ENCODE data around the gene ACVR1. TPM values are rescaled to one million over a fixed set of nuclear protein-coding genes. Genes with fewer than 3 reads are reported as not detected.

The ACVR1 gene
- total and polyA plus RNA-seq, 2 donors = 3.0 to 8.0 TPM

DNA sequence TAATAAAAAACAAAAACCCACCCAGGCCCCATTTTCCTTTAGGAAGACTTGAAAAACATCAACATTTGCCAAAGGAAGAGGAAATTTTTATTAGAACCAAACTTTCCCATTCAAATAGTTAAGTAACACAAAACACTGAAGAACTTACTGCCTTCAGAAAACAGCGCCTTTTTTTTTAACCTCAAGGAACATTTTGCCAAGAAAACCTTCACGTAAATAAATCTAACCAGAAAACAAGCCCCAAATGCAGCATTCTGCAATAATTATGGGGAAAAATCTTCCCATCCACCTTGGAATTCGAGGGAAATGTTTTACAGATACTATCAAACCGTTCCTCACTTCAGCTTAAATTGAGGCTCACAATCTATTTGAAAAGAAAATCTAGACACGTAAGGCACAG, 56.4 kb downstream of the ACVR1 start:
- H3K9me3 ChIP-seq (ENCODE audit: control insufficient read depth in 2 of 2, insufficient read depth in 1 of 2, low read length in 1 of 2) = no peaks in the 10 kb centered on the region
- H3K4me3 ChIP-seq (ENCODE audit: low read length in 2 of 2) = no peak overlapping the region
- WGBS = 95% methylated on average over 5 of the region's 5 CpGs
- no peak for DNase-seq (ENCODE audit: low read depth in 6 of 9, low spot score in 9 of 9)
- no peaks in the 10 kb centered on the region for H3K27me3 ChIP-seq (ENCODE audit: control insufficient read depth in 2 of 2, insufficient read depth in 1 of 2, low read length in 1 of 2)
- no peaks in the 10 kb centered on the region for H3K4me1 ChIP-seq (ENCODE audit: control insufficient read depth in 2 of 2, insufficient read depth in 2 of 2, low read length in 2 of 2)
- H3K36me3 ChIP-seq (ENCODE audit: control insufficient read depth in 2 of 2, insufficient read depth in 2 of 2, low read length in 1 of 2) = peaks cover 0 to 10% of the 10 kb centered on the region in 2 donors
- H3K27ac ChIP-seq (ENCODE audit: low read depth in 1 of 2, low read length in 1 of 2) = no peak overlapping the region

DNA sequence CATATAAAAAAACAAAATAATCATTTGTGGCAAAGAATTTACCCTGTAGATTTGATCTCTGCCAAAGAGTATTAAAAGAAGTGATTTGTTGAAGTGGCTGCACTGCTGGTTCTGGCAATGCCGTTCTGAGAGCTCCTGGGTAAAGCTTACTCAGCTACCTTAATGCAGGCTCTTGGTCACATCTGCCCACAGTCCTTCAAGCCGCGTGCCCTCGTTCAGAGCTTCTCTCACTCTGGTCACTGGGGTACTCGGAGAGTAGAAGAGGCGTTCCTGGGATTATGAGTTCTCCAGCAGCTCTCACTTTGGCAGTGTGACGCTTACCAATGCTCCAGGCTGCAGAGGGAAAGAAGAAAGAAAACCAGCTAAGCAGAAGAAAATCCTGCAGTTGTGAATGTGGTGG, 57.9 kb downstream of the ACVR1 start:
- no peak overlapping the region for H3K4me3 ChIP-seq (ENCODE audit: low read length in 2 of 2)
- 97% methylated on average over 7 of the region's 7 CpGs for WGBS
- DNase-seq (ENCODE audit: low read depth in 6 of 9, low spot score in 9 of 9) = no peak
- peaks cover 0 to 10% of the 10 kb centered on the region in 2 donors for H3K36me3 ChIP-seq (ENCODE audit: control insufficient read depth in 2 of 2, insufficient read depth in 2 of 2, low read length in 1 of 2)
- H3K27me3 ChIP-seq (ENCODE audit: control insufficient read depth in 2 of 2, insufficient read depth in 1 of 2, low read length in 1 of 2) = no peaks in the 10 kb centered on the region
- H3K27ac ChIP-seq (ENCODE audit: low read depth in 1 of 2, low read length in 1 of 2) = no peak overlapping the region
- H3K9me3 ChIP-seq (ENCODE audit: control insufficient read depth in 2 of 2, insufficient read depth in 1 of 2, low read length in 1 of 2) = no peaks in the 10 kb centered on the region
- no peaks in the 10 kb centered on the region for H3K4me1 ChIP-seq (ENCODE audit: control insufficient read depth in 2 of 2, insufficient read depth in 2 of 2, low read length in 2 of 2)

DNA sequence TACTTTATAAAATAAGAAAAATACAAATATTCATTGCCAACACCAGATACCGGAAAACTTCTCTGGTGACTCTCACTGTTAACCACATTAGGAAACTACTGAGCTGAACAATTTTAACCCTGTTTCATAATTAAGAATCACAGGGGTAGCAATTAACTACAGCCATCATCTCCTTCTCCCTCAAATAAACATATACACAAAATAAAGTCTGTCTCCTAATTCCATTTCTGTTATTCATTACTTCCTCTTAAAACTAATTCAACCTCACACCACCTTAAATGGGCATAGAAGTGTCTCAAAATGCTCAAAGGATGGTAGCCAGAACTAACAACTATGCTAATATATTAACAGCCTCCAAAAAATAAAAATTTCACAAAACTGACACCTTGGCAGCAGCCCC, 60.7 kb downstream of the ACVR1 start:
- WGBS = 99% methylated on average over 1 of the region's 1 CpG
- Histone ChIP-seq H3K9me3 (ENCODE audit: control insufficient read depth in 2 of 2, insufficient read depth in 1 of 2, low read length in 1 of 2) (no peaks in the 10 kb centered on the region), H3K36me3 (ENCODE audit: control insufficient read depth in 2 of 2, insufficient read depth in 2 of 2, low read length in 1 of 2) (peaks cover 0 to 10% of the 10 kb centered on the region in 2 donors)

DNA sequence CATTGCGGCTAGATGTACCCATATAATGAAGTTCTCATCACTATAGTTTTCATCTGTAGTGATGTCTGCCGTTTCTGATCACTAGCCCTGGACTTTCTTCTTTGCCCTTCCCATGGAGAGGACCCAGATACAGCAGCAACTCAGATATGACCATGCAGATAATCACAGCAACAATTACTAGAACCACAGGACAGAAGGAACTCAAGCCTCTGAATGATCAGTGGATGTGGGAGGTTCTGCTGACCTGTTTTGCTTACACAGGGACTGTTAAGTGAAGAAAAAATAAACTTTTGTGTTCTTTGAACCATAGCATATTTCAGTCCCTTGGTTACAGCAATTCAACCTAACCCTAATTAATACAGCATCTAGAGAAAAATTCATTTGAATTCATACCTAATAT, 62.7 kb downstream of the ACVR1 start:
- H3K4me3 ChIP-seq (ENCODE audit: low read length in 2 of 2) = no peak overlapping the region
- no peaks in the 10 kb centered on the region for H3K27me3 ChIP-seq (ENCODE audit: control insufficient read depth in 2 of 2, insufficient read depth in 1 of 2, low read length in 1 of 2)
- H3K9me3 ChIP-seq (ENCODE audit: control insufficient read depth in 2 of 2, insufficient read depth in 1 of 2, low read length in 1 of 2) = no peaks in the 10 kb centered on the region
- 97% methylated on average over 2 of the region's 2 CpGs for WGBS
- H3K36me3 ChIP-seq (ENCODE audit: control insufficient read depth in 2 of 2, insufficient read depth in 2 of 2, low read length in 1 of 2) = peaks cover 0 to 10% of the 10 kb centered on the region in 2 donors
- no peak overlapping the region for H3K27ac ChIP-seq (ENCODE audit: low read depth in 1 of 2, low read length in 1 of 2)
- no peaks in the 10 kb centered on the region for H3K4me1 ChIP-seq (ENCODE audit: control insufficient read depth in 2 of 2, insufficient read depth in 2 of 2, low read length in 2 of 2)
- DNase-seq (ENCODE audit: low read depth in 6 of 9, low spot score in 9 of 9) = no peak

More for the DNA sequence above, 60.7 kb downstream of the ACVR1 start:
- Histone ChIP-seq H3K4me1 (ENCODE audit: control insufficient read depth in 2 of 2, insufficient read depth in 2 of 2, low read length in 2 of 2) (no peaks in the 10 kb centered on the region), H3K27me3 (ENCODE audit: control insufficient read depth in 2 of 2, insufficient read depth in 1 of 2, low read length in 1 of 2) (no peaks in the 10 kb centered on the region), H3K27ac (ENCODE audit: low read depth in 1 of 2, low read length in 1 of 2) (no peak overlapping the region), H3K4me3 (ENCODE audit: low read length in 2 of 2) (no peak overlapping the region)
- DNase-seq (ENCODE audit: low read depth in 6 of 9, low spot score in 9 of 9) = no peak

DNA sequence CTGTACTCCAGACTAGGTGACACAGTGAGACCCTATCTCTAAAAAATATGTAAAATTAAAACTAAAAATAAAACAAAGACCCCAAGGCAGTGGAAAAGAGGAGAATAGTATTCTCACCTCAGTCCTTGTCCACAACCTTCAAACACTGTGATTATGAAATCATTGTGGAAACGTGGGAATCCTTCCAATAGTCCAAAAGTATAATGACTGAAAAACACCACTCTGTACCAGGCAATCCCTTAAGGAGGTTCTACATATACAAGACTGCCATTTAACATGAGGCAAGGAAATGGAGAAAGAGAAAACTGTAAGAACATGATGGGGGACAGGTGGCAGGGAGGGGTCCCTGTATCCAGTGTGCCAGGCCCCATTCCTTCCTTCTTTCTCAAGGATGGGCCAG, 66.1 kb downstream of the ACVR1 start:
- no peak for DNase-seq (ENCODE audit: low read depth in 6 of 9, low spot score in 9 of 9)
- Histone ChIP-seq H3K36me3 (ENCODE audit: control insufficient read depth in 2 of 2, insufficient read depth in 2 of 2, low read length in 1 of 2) (no peaks in the 10 kb centered on the region), H3K27me3 (ENCODE audit: control insufficient read depth in 2 of 2, insufficient read depth in 1 of 2, low read length in 1 of 2) (no peaks in the 10 kb centered on the region), H3K4me3 (ENCODE audit: low read length in 2 of 2) (no peak overlapping the region), H3K27ac (ENCODE audit: low read depth in 1 of 2, low read length in 1 of 2) (no peak overlapping the region), H3K9me3 (ENCODE audit: control insufficient read depth in 2 of 2, insufficient read depth in 1 of 2, low read length in 1 of 2) (no peaks in the 10 kb centered on the region), H3K4me1 (ENCODE audit: control insufficient read depth in 2 of 2, insufficient read depth in 2 of 2, low read length in 2 of 2) (no peaks in the 10 kb centered on the region)
- 96% methylated on average over 1 of the region's 1 CpG for WGBS

DNA sequence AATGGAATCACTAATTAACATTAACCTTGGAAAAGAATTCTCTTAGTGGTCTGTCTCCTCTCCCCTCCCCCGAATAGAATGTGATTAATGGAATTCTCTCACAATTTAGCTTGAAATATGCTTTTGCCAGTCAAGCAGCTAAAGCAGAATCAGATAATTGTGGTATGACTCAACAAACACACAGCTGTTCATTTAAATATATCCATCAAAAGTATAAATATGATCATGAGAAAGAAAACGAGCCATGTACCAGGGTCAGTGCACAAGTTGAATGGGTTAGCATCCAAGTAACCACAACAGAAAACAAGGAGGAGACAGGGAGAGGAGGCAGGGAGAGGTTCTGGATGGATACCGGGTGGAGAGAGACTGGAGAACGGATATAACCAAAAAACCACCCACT, 66.9 kb downstream of the ACVR1 start:
- H3K9me3 ChIP-seq (ENCODE audit: control insufficient read depth in 2 of 2, insufficient read depth in 1 of 2, low read length in 1 of 2) = no peaks in the 10 kb centered on the region
- H3K27ac ChIP-seq (ENCODE audit: low read depth in 1 of 2, low read length in 1 of 2) = no peak overlapping the region
- WGBS = 94% methylated on average over 4 of the region's 4 CpGs
- H3K36me3 ChIP-seq (ENCODE audit: control insufficient read depth in 2 of 2, insufficient read depth in 2 of 2, low read length in 1 of 2) = no peaks in the 10 kb centered on the region
- H3K27me3 ChIP-seq (ENCODE audit: control insufficient read depth in 2 of 2, insufficient read depth in 1 of 2, low read length in 1 of 2) = no peaks in the 10 kb centered on the region
- H3K4me1 ChIP-seq (ENCODE audit: control insufficient read depth in 2 of 2, insufficient read depth in 2 of 2, low read length in 2 of 2) = no peaks in the 10 kb centered on the region
- no peak overlapping the region for H3K4me3 ChIP-seq (ENCODE audit: low read length in 2 of 2)
- DNase-seq (ENCODE audit: low read depth in 6 of 9, low spot score in 9 of 9) = no peak

DNA sequence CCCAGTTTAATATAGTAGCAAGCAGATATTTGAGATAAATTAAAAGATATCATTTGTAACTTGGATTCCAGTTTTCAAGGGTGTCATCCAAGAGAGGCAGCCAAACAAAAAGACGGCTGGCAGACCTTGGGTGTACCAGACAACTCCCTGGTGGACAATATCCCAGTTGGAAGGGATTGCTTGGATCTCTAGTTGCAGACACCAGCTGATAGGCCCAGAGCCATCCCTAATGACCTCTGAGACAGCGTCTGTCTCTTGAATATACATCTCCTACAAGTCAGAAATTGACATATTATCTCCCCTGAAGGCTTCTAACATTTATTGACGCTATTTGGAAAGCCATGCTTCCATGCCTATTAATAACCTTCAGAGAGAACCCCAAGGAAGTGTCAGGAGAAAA, 67.7 kb downstream of the ACVR1 start:
- H3K4me3 ChIP-seq (ENCODE audit: low read length in 2 of 2) = no peak overlapping the region
- H3K36me3 ChIP-seq (ENCODE audit: control insufficient read depth in 2 of 2, insufficient read depth in 2 of 2, low read length in 1 of 2) = no peaks in the 10 kb centered on the region
- no peak for DNase-seq (ENCODE audit: low read depth in 6 of 9, low spot score in 9 of 9)
- WGBS = 97% methylated on average over 3 of the region's 3 CpGs
- H3K27me3 ChIP-seq (ENCODE audit: control insufficient read depth in 2 of 2, insufficient read depth in 1 of 2, low read length in 1 of 2) = no peaks in the 10 kb centered on the region
- no peaks in the 10 kb centered on the region for H3K9me3 ChIP-seq (ENCODE audit: control insufficient read depth in 2 of 2, insufficient read depth in 1 of 2, low read length in 1 of 2)
- no peak overlapping the region for H3K27ac ChIP-seq (ENCODE audit: low read depth in 1 of 2, low read length in 1 of 2)
- no peaks in the 10 kb centered on the region for H3K4me1 ChIP-seq (ENCODE audit: control insufficient read depth in 2 of 2, insufficient read depth in 2 of 2, low read length in 2 of 2)

DNA sequence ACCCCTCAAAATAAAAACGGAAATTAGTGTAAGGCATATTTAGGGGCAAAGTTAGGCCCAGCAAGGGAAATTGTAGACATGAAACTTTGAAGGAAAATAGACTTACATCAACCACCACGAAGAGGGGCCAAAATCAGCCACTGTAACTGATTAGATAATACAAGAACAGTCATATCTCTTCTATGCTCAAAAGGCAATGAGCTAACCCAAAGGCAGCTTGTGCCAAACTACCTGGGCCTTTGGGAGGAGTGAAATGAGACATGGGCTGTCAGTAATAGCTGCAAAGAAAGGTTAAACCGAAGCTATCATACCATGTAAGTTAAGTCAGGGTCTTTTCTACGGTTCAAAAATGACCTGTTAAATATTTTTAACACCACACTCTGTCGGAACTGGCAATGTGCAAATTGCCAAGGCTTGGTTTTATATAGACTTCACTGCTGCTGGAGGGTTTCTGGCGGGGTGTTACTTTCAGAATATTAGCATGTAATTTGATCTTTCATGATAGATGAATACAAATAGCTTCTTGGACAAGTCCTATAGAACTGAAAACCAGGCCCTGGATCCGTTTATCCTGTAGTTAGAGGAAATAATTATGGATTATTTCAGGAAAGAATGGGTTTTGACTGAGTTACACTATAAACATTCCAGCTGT, 69.6 kb downstream of the ACVR1 start:
- H3K9me3 ChIP-seq (ENCODE audit: control insufficient read depth in 2 of 2, insufficient read depth in 1 of 2, low read length in 1 of 2) = no peaks in the 10 kb centered on the region
- H3K27ac ChIP-seq (ENCODE audit: low read depth in 1 of 2, low read length in 1 of 2) = no peak overlapping the region
- DNase-seq (ENCODE audit: low read depth in 6 of 9, low spot score in 9 of 9) = no peak
- no peaks in the 10 kb centered on the region for H3K36me3 ChIP-seq (ENCODE audit: control insufficient read depth in 2 of 2, insufficient read depth in 2 of 2, low read length in 1 of 2)
- H3K4me1 ChIP-seq (ENCODE audit: control insufficient read depth in 2 of 2, insufficient read depth in 2 of 2, low read length in 2 of 2) = no peaks in the 10 kb centered on the region
- 90% methylated on average over 7 of the region's 7 CpGs for WGBS
- H3K4me3 ChIP-seq (ENCODE audit: low read length in 2 of 2) = no peak overlapping the region
- no peaks in the 10 kb centered on the region for H3K27me3 ChIP-seq (ENCODE audit: control insufficient read depth in 2 of 2, insufficient read depth in 1 of 2, low read length in 1 of 2)

DNA sequence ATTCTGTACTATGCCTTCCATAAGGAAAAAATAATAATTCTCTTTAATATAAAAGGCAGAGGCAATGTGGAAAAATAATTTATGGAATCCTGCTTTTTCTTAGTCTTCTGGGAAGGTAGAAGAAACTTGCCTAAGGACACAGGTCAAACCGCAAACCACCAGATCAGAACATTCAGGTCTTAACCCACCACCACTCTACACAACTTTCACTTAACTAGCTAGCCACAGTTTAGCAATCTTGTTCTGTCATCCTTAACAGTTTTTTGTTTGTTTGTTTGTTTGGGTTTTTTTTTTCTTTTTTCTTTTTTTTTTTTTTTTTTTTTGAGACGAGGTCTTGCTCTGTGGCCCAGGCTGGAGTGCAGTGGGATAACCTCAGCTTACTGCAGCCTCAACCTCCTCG, 70.6 kb downstream of the ACVR1 start:
- over 99% methylated on average over 3 of the region's 3 CpGs for WGBS
- no peaks in the 10 kb centered on the region for H3K27me3 ChIP-seq (ENCODE audit: control insufficient read depth in 2 of 2, insufficient read depth in 1 of 2, low read length in 1 of 2)
- no peak for DNase-seq (ENCODE audit: low read depth in 6 of 9, low spot score in 9 of 9)

More for the DNA sequence above, 70.6 kb downstream of the ACVR1 start:
- Histone ChIP-seq H3K4me1 (ENCODE audit: control insufficient read depth in 2 of 2, insufficient read depth in 2 of 2, low read length in 2 of 2) (no peaks in the 10 kb centered on the region), H3K27ac (ENCODE audit: low read depth in 1 of 2, low read length in 1 of 2) (no peak overlapping the region), H3K4me3 (ENCODE audit: low read length in 2 of 2) (no peak overlapping the region), H3K9me3 (ENCODE audit: control insufficient read depth in 2 of 2, insufficient read depth in 1 of 2, low read length in 1 of 2) (no peaks in the 10 kb centered on the region), H3K36me3 (ENCODE audit: control insufficient read depth in 2 of 2, insufficient read depth in 2 of 2, low read length in 1 of 2) (no peaks in the 10 kb centered on the region)
